Astrocyte (in vitro differentiated cells and primary cell): ENCODE results near the gene SLC44A1. TPM values are rescaled to one million over a fixed set of nuclear protein-coding genes. Genes with fewer than 3 reads are reported as not detected.

ENCODE experiments used
- DNase-seq: peaks from one replicate; pipeline ENCODE4 v3.0.0-alpha.2; 2010; ENCODE audit warnings: low read depth
- FAIRE-seq: peaks from 2 replicates; lab custom pipeline; 2011; peaks lifted over from hg19 to GRCh38; lab: Jason Lieb, UNC
- H2AFZ ChIP-seq: 2 replicates; pipeline ENCODE4 v1.6.0; 2012; ENCODE audit warnings: low read depth, low read length, inconsistent platforms
- H3K27ac ChIP-seq: 2 replicates; pipeline ENCODE4 v1.5.1; 2011; ENCODE audit warnings: low read depth, low read length, inconsistent platforms
- H3K27me3 ChIP-seq: 2 replicates; pipeline ENCODE4 v1.6.0; 2011; ENCODE audit warnings: low read length, inconsistent platforms; ENCODE audit not compliant: insufficient read depth
- H3K36me3 ChIP-seq: 2 replicates; pipeline ENCODE4 v1.5.1; 2011; ENCODE audit warnings: low read length, inconsistent platforms; ENCODE audit not compliant: insufficient read depth
- H3K4me1 ChIP-seq: 2 replicates; pipeline ENCODE4 v1.5.1; 2011; ENCODE audit warnings: low read length, inconsistent platforms; ENCODE audit not compliant: insufficient read depth
- H3K4me2 ChIP-seq: 2 replicates; pipeline ENCODE4 v1.6.0; 2012; ENCODE audit warnings: low read length, inconsistent platforms
- H3K4me3 ChIP-seq: 2 replicates; pipeline ENCODE4 v1.5.1; 2011; ENCODE audit warnings: low read depth, mild to moderate bottlenecking, low read length, inconsistent platforms; ENCODE audit not compliant: insufficient read depth
- H3K79me2 ChIP-seq: 2 replicates; pipeline ENCODE4 v1.6.0; 2012; ENCODE audit warnings: mild to moderate bottlenecking, low read length, inconsistent platforms; ENCODE audit not compliant: insufficient read depth
- H3K9ac ChIP-seq: 2 replicates; pipeline ENCODE4 v1.6.0; 2012; ENCODE audit warnings: mild to moderate bottlenecking, low read length, inconsistent platforms
- H3K9me3 ChIP-seq: 2 replicates; pipeline ENCODE4 v1.5.1; 2012; ENCODE audit warnings: low read depth, mild to moderate bottlenecking, low read length, inconsistent platforms; ENCODE audit not compliant: insufficient read depth
- H4K20me1 ChIP-seq: 2 replicates; pipeline ENCODE4 v1.6.0; 2012; ENCODE audit warnings: low read length, inconsistent platforms; ENCODE audit not compliant: insufficient read depth
- H3K27ac Mint-ChIP-seq: one replicate; pipeline ENCODE4 v1.8.0; 2021; ENCODE audit warnings: mild to moderate bottlenecking, mixed read lengths; ENCODE audit not compliant: unreplicated experiment
- H3K27me3 Mint-ChIP-seq: one replicate; pipeline ENCODE4 v1.8.0; 2021; ENCODE audit warnings: low read depth, mixed read lengths; ENCODE audit not compliant: unreplicated experiment
- H3K36me3 Mint-ChIP-seq: one replicate; pipeline ENCODE4 v1.8.0; 2021; ENCODE audit warnings: low read depth, mixed read lengths; ENCODE audit not compliant: unreplicated experiment
- H3K4me1 Mint-ChIP-seq: one replicate; pipeline ENCODE4 v1.8.0; 2021; ENCODE audit warnings: low read depth, mixed read lengths; ENCODE audit not compliant: unreplicated experiment
- H3K4me3 Mint-ChIP-seq: one replicate; pipeline ENCODE4 v1.8.0; 2021; ENCODE audit warnings: mild to moderate bottlenecking, moderate library complexity, mixed read lengths; ENCODE audit not compliant: unreplicated experiment
- H3K9me3 Mint-ChIP-seq: one replicate; pipeline ENCODE4 v1.8.0; 2021; ENCODE audit warnings: mild to moderate bottlenecking, mixed read lengths; ENCODE audit not compliant: unreplicated experiment
- EZH2 ChIP-seq: IDR thresholded peaks from 2 replicates; pipeline ENCODE4 v1.6.1; 2012; ENCODE audit warnings: mild to moderate bottlenecking, low read length, inconsistent platforms; ENCODE audit not compliant: insufficient read depth
- total RNA-seq: library from RNA; stranded (reverse); gene quantifications from 2 replicates; pipeline ENCODE4 v1.2.1, GENCODE V29; 2021
- TF ChIP-seq, protein P1 (sequence below): IDR thresholded peaks from 2 replicates; pipeline ENCODE4 v1.5.1; 2011; ENCODE audit warnings: low read depth, mild to moderate bottlenecking, inconsistent platforms, low read length, moderate library complexity; ENCODE audit not compliant: insufficient read depth

The SLC44A1 gene
- total RNA-seq, 1 donor from 2014 or later = 43.8 TPM

DNA sequence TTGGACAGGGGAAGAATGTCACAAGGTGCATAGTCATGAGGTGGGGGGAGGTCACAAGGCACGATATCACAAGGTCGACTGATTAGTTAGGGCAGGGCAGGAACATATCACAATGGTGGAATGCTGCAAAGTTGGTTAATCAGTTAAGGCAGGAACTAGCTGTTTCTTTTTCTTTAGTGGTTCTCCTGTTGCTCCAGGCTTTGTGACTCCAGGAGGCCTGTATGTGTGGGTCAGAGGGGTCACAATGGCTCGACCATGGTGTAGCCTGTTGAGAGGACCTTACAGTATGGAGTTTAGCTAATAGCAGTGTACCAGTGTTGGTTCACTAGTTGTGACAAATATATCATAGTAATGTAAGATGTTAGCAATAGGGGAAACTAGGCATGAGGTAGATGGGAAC lies 191.0 kb downstream of the SLC44A1 start:
- H3K9me3 Mint-ChIP-seq = no peaks in the 10 kb centered on the region

DNA sequence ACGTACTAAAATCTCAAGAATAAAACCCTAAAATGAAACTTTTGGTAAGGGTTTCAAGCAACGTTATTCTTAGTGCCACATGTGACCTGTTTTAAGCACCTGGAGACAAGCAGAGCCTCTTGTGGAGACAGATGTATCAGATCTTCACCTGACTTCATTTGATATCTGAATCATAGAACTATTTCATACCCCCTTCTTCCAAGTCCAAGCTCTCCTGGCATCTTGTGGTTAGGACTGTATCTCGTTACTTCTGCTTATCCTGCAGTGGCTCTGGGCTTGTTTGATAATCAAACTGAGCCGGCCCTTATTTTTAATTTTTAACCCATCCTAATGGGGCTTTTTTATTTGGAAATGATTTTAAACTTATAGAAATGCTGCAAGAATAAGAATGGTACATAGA lies 192.3 kb downstream of the SLC44A1 start:
- no peak overlapping the region for H3K9ac ChIP-seq
- H3K9me3 ChIP-seq = no peaks in the 10 kb centered on the region
- Mint-ChIP-seq H3K4me3 (no peak overlapping the region), H3K27me3 (no peaks in the 10 kb centered on the region), H3K27ac (no peak overlapping the region), H3K4me1 (peaks cover 13% of the 10 kb centered on the region), H3K36me3 (no peaks in the 10 kb centered on the region), H3K9me3 (no peaks in the 10 kb centered on the region)
- no peak overlapping the region for H3K4me3 ChIP-seq
- H3K4me2 ChIP-seq = no peak overlapping the region
- H4K20me1 ChIP-seq = no peaks in the 10 kb centered on the region
- no peak for FAIRE-seq
- no peak overlapping the region for H2AFZ ChIP-seq
- no peak for DNase-seq
- H3K27ac ChIP-seq = no peak overlapping the region
- peaks cover 11% of the 10 kb centered on the region for H3K4me1 ChIP-seq
- H3K79me2 ChIP-seq = no peaks in the 10 kb centered on the region
- H3K36me3 ChIP-seq = no peaks in the 10 kb centered on the region
- no peaks in the 10 kb centered on the region for H3K27me3 ChIP-seq
- no peak for TF ChIP-seq EZH2
- TF ChIP-seq, protein P1, sequence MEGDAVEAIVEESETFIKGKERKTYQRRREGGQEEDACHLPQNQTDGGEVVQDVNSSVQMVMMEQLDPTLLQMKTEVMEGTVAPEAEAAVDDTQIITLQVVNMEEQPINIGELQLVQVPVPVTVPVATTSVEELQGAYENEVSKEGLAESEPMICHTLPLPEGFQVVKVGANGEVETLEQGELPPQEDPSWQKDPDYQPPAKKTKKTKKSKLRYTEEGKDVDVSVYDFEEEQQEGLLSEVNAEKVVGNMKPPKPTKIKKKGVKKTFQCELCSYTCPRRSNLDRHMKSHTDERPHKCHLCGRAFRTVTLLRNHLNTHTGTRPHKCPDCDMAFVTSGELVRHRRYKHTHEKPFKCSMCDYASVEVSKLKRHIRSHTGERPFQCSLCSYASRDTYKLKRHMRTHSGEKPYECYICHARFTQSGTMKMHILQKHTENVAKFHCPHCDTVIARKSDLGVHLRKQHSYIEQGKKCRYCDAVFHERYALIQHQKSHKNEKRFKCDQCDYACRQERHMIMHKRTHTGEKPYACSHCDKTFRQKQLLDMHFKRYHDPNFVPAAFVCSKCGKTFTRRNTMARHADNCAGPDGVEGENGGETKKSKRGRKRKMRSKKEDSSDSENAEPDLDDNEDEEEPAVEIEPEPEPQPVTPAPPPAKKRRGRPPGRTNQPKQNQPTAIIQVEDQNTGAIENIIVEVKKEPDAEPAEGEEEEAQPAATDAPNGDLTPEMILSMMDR = no peak

More for the DNA sequence above, 191.0 kb downstream of the SLC44A1 start:
- Histone ChIP-seq H2AFZ (no peak overlapping the region), H3K4me3 (no peak overlapping the region), H4K20me1 (no peaks in the 10 kb centered on the region), H3K27me3 (no peaks in the 10 kb centered on the region), H3K9me3 (no peaks in the 10 kb centered on the region), H3K4me1 (peaks cover 11% of the 10 kb centered on the region), H3K27ac (no peak overlapping the region), H3K9ac (no peak overlapping the region), H3K79me2 (no peaks in the 10 kb centered on the region), H3K36me3 (no peaks in the 10 kb centered on the region), H3K4me2 (no peak overlapping the region)
- Mint-ChIP-seq H3K27ac (no peak overlapping the region), H3K27me3 (no peaks in the 10 kb centered on the region), H3K36me3 (no peaks in the 10 kb centered on the region), H3K4me3 (no peak overlapping the region), H3K4me1 (peaks cover 13% of the 10 kb centered on the region)
- DNase-seq = no peak
- TF ChIP-seq, protein P1 = no peak
- TF ChIP-seq EZH2 = no peak
- no peak for FAIRE-seq

DNA sequence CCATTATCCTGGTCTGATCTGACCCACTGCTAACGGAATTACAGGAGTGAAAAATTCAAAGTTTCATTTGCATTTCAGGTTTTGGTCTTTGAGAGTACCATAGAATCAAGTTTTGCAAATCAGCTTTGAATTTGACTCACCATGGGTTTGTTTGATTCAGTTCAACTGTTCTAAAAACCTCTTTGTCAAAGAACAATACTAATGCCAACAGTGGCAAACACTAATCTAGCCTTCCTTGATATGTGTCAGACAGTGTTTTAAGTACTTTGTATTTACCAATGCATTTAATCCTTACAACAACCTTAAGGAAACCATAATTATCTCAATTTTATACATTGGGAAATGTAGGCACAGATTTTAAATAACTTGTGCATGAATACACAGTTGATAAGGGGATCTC lies 193.3 kb downstream of the SLC44A1 start:
- TF ChIP-seq EZH2 = no peak
- TF ChIP-seq, protein P1 = no peak
- H3K4me1 ChIP-seq = peaks cover 11% of the 10 kb centered on the region
- DNase-seq (no peak), FAIRE-seq (no peak)
- Mint-ChIP-seq H3K4me3 (no peak overlapping the region), H3K27ac (no peak overlapping the region), H3K4me1 (peaks cover 13% of the 10 kb centered on the region), H3K36me3 (no peaks in the 10 kb centered on the region), H3K9me3 (no peaks in the 10 kb centered on the region), H3K27me3 (no peaks in the 10 kb centered on the region)
- no peaks in the 10 kb centered on the region for H3K36me3 ChIP-seq
- H2AFZ ChIP-seq = no peak overlapping the region
- H3K79me2 ChIP-seq = no peaks in the 10 kb centered on the region
- H3K4me3 ChIP-seq = no peak overlapping the region
- H3K9me3 ChIP-seq = no peaks in the 10 kb centered on the region
- no peak overlapping the region for H3K27ac ChIP-seq
- H3K4me2 ChIP-seq = peak overlapping the region; percentile 43
- H3K27me3 ChIP-seq = no peaks in the 10 kb centered on the region
- H3K9ac ChIP-seq = no peak overlapping the region
- H4K20me1 ChIP-seq = no peaks in the 10 kb centered on the region
